Measurements from ENCODE around the gene ENTHD1.

GRCh38 chr22:39746600-39747262 is 146.8 kb downstream of the ENTHD1 start:
- no peak for TF ChIP-seq POLR2A (IDR thresholded peaks at IDR 0.05; ENCODE audit: low read depth)
- no peak for TF ChIP-seq CTCF (IDR thresholded peaks at IDR 0.05)

All from esophagus muscularis mucosa (tissue), 3 donors.